SU-DHL-6 (cell line): Measurements from ENCODE around the gene AHCY.

Source experiments
- H2AFZ ChIP-seq: fragments of 200-600 bp; sonication (generic); 2 replicates; pipeline ENCODE4 v1.6.1; 2014; ENCODE audit warnings: low read depth, mild to moderate bottlenecking, moderate library complexity, mixed read lengths, antibody characterized with exemption, low read length; ENCODE audit not compliant: severe bottlenecking
- H3F3A ChIP-seq: fragments of 200-600 bp; shearing (Covaris generic); 2 replicates; pipeline ENCODE4 v1.6.0; 2016; ENCODE audit warnings: antibody characterized with exemption, mild to moderate bottlenecking; ENCODE audit not compliant: insufficient read depth
- H3K27ac ChIP-seq: fragments of 200-600 bp; sonication (generic); 2 replicates; pipeline ENCODE4 v1.5.1; 2016; ENCODE audit warnings: low read depth, mild to moderate bottlenecking, low read length, moderate library complexity, mixed read lengths
- H3K27me3 ChIP-seq: fragments of 200-600 bp; sonication (generic), shearing (Covaris generic); 2 replicates; pipeline ENCODE4 v1.6.0; 2014; ENCODE audit warnings: mild to moderate bottlenecking, low read length
- H3K36me3 ChIP-seq: fragments of 200-600 bp; sonication (generic); 2 replicates; pipeline ENCODE4 v1.6.1; 2014; ENCODE audit warnings: mild to moderate bottlenecking, low read length, mixed read lengths
- H3K4me2 ChIP-seq: fragments of 300-600, 200-600 bp; shearing (Covaris generic), sonication (generic); 2 replicates; pipeline ENCODE4 v1.6.0; 2014; ENCODE audit warnings: low read length, low read depth, mild to moderate bottlenecking; ENCODE audit not compliant: poor library complexity, severe bottlenecking
- H3K4me3 ChIP-seq: fragments of 200-600 bp; sonication (generic); 2 replicates; pipeline ENCODE4 v1.5.1; 2014; ENCODE audit warnings: antibody characterized with exemption, low read length, mild to moderate bottlenecking, mixed read lengths; ENCODE audit not compliant: insufficient read depth, poor library complexity, severe bottlenecking
- H3K79me2 ChIP-seq: fragments of 200-600 bp; sonication (generic); 2 replicates; pipeline ENCODE4 v1.6.1; 2014; ENCODE audit warnings: mild to moderate bottlenecking, low read length, moderate library complexity; ENCODE audit not compliant: insufficient read depth
- H3K9ac ChIP-seq: fragments of 200-600 bp; sonication (generic); 2 replicates; pipeline ENCODE4 v1.7.0; 2014; ENCODE audit warnings: mild to moderate bottlenecking, low read length
- H3K9me2 ChIP-seq: fragments of 200-600 bp; sonication (generic); replicated peaks from 2 replicates; pipeline ENCODE4 v1.6.1; 2014; ENCODE audit warnings: low read length; ENCODE audit not compliant: insufficient read depth
- H3K9me3 ChIP-seq: fragments of 200-600 bp; sonication (generic); 2 replicates; pipeline ENCODE4 v1.6.1; 2014; ENCODE audit warnings: low read length, mixed read lengths; ENCODE audit not compliant: insufficient read depth
- H4K20me1 ChIP-seq: fragments of 200-600 bp; sonication (generic); 2 replicates; pipeline ENCODE4 v1.6.1; 2014; ENCODE audit warnings: low read depth, mild to moderate bottlenecking, antibody characterized with exemption, low read length, moderate library complexity, mixed read lengths
- EZH2phosphoT487 ChIP-seq: fragments of 200-600 bp; sonication (generic), shearing (Covaris generic); conservative IDR thresholded peaks from 2 replicates; pipeline ENCODE4 v1.6.1; 2018; ENCODE audit warnings: mild to moderate bottlenecking, antibody characterized with exemption, low read length, moderate library complexity, mixed read lengths
- TF ChIP-seq, protein P1 (sequence below): fragments of 200-600 bp; sonication (generic); IDR thresholded peaks from one replicate; pipeline ENCODE4 v1.5.1; 2017; ENCODE audit warnings: antibody characterized with exemption, mild to moderate bottlenecking, low read length, moderate library complexity; ENCODE audit not compliant: insufficient read depth, poor library complexity, severe bottlenecking

Gene AHCY

DNA sequence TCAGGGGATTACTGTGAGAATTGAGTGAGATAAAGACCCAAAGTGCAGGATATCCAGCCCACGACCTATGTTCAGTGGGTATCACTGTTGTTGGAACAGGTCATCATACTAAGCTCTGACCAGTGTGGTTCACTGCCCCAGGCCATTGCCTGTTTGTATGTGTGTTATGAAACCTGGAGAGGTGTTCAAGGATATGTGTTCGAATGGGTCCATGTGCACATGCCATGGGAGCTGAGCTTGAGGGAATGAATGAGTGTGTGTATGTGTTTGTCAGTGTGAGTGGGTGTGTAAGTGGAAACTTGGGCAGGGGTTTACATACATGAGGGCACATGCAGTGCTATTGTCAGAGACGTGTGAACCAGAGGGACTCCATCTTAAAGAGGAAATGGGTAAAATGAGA, 17.7 kb upstream of the AHCY start:
- no peaks in the 10 kb centered on the region for H4K20me1 ChIP-seq
- no peak overlapping the region for H3K4me3 ChIP-seq
- no peak overlapping the region for H3K4me2 ChIP-seq
- H3K79me2 ChIP-seq: no peaks in the 10 kb centered on the region
- TF ChIP-seq, protein P1, sequence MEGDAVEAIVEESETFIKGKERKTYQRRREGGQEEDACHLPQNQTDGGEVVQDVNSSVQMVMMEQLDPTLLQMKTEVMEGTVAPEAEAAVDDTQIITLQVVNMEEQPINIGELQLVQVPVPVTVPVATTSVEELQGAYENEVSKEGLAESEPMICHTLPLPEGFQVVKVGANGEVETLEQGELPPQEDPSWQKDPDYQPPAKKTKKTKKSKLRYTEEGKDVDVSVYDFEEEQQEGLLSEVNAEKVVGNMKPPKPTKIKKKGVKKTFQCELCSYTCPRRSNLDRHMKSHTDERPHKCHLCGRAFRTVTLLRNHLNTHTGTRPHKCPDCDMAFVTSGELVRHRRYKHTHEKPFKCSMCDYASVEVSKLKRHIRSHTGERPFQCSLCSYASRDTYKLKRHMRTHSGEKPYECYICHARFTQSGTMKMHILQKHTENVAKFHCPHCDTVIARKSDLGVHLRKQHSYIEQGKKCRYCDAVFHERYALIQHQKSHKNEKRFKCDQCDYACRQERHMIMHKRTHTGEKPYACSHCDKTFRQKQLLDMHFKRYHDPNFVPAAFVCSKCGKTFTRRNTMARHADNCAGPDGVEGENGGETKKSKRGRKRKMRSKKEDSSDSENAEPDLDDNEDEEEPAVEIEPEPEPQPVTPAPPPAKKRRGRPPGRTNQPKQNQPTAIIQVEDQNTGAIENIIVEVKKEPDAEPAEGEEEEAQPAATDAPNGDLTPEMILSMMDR: no peak
- no peak for TF ChIP-seq EZH2phosphoT487
- H3F3A ChIP-seq: no peaks in the 10 kb centered on the region
- H3K36me3 ChIP-seq: no peaks in the 10 kb centered on the region
- H2AFZ ChIP-seq: no peak overlapping the region
- H3K27me3 ChIP-seq: no peaks in the 10 kb centered on the region
- H3K27ac ChIP-seq: no peak overlapping the region
- no peak overlapping the region for H3K9ac ChIP-seq
- H3K9me3 ChIP-seq: no peaks in the 10 kb centered on the region
- H3K9me2 ChIP-seq: no peaks in the 10 kb centered on the region

DNA sequence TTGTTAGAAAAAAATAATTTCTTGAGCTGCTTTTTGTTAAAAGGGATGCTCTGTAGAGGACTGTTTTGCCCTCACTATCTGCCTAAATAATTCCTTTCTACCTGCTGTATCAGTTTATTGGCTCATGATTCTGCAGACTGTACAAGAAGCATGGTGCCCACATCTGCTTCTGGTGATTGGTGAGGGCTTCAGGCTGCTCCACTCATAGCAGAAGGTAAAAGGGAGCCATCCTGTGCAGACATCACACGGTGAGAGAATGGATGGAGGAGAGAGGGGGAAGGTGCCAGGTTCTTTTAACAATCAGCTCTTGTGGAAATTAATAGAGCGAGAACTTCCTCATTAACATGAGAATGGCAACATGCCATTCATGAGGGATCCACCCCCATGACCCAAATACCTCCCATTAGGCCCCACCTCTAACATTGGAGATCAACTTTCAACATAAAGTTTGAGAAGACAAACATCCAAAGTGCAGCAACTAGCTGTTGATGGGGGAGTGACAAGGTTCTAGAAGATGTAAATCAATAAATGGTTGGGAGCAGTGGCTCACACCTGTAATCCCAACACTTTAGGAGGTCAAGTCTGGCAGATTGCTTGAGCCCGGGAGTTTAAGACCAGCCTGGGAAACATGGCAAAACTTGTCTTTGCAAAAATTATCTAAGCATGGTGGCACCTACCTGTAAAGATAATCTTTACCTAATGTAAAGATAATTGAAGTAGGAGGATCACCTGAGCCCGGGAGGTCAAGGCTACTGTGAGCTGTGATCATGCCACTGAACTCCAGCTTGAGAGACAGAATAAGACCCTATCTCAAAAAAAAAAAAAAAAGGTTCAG, 15.7 kb upstream of the AHCY start:
- Histone ChIP-seq H3K36me3 (no peaks in the 10 kb centered on the region), H3K9me3 (no peaks in the 10 kb centered on the region), H3F3A (no peaks in the 10 kb centered on the region), H3K9ac (no peak overlapping the region), H3K9me2 (no peaks in the 10 kb centered on the region), H3K79me2 (no peaks in the 10 kb centered on the region), H3K27me3 (no peaks in the 10 kb centered on the region), H3K4me2 (no peak overlapping the region), H2AFZ (no peak overlapping the region), H4K20me1 (no peaks in the 10 kb centered on the region), H3K4me3 (no peak overlapping the region), H3K27ac (no peak overlapping the region)
- TF ChIP-seq, protein P1: no peak
- TF ChIP-seq EZH2phosphoT487: no peak

DNA sequence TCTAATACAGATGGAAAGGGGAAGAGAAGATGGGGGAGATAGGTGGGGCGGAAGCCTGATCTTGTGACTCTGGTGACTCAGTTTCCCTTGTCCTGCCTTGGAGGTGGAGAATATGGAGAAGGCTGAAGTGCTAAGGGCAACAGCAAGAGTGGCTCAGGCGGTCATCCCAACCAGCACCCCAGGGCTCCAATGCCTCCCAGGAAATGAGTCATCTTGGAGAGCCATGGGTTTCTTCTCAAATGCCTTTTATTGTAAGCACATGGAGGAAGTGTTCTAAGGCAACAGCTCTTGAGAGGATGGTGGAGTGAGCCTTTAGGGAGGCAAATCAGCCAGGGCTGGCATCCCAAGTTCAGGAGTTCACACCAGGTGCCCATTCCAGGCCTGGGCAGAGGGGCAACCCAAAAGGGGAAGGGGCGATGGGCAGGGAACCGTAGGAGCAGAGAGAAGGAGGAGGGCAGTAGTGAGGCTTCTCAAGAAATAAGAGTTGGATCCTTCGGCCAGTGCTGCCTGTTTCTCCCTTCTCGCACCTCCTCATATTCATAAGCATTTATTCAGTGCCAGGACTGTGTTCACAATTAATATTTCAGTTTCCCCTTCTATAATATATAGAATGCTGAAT, 13.2 kb upstream of the AHCY start:
- H3K27ac ChIP-seq: no peak overlapping the region
- H2AFZ ChIP-seq: no peak overlapping the region
- no peaks in the 10 kb centered on the region for H3K9me3 ChIP-seq
- no peaks in the 10 kb centered on the region for H3K9me2 ChIP-seq
- H3F3A ChIP-seq: no peaks in the 10 kb centered on the region
- H3K9ac ChIP-seq: no peak overlapping the region
- no peak overlapping the region for H3K4me3 ChIP-seq
- TF ChIP-seq EZH2phosphoT487: no peak
- TF ChIP-seq, protein P1: no peak
- no peaks in the 10 kb centered on the region for H4K20me1 ChIP-seq
- H3K4me2 ChIP-seq: no peak overlapping the region
- H3K36me3 ChIP-seq: no peaks in the 10 kb centered on the region
- no peaks in the 10 kb centered on the region for H3K27me3 ChIP-seq
- H3K79me2 ChIP-seq: no peaks in the 10 kb centered on the region
